Peyer's patch (tissue), 4 donors: ENCODE data around the gene PRAF2.

Source experiments
- CTCF ChIP-seq, 6 experiments: fragments of 450-650 bp in 4 of 6; fragments of 200-600 bp in 2 of 6; sonication (generic) in 1 of 6; IDR thresholded peaks; one replicate each; pipeline ENCODE4 v1.5.1; 2017 to 2019; ENCODE audit warnings: antibody characterized with exemption in 6 of 6, mild to moderate bottlenecking in 3 of 6, moderate library complexity in 1 of 6
- POLR2A ChIP-seq, 2 donors: fragments of 450-650 bp; IDR thresholded peaks; one replicate each; pipeline ENCODE4 v1.5.1; 2017; ENCODE audit warnings: antibody characterized with exemption in 2 of 2, mild to moderate bottlenecking in 2 of 2, moderate library complexity in 2 of 2

DNA sequence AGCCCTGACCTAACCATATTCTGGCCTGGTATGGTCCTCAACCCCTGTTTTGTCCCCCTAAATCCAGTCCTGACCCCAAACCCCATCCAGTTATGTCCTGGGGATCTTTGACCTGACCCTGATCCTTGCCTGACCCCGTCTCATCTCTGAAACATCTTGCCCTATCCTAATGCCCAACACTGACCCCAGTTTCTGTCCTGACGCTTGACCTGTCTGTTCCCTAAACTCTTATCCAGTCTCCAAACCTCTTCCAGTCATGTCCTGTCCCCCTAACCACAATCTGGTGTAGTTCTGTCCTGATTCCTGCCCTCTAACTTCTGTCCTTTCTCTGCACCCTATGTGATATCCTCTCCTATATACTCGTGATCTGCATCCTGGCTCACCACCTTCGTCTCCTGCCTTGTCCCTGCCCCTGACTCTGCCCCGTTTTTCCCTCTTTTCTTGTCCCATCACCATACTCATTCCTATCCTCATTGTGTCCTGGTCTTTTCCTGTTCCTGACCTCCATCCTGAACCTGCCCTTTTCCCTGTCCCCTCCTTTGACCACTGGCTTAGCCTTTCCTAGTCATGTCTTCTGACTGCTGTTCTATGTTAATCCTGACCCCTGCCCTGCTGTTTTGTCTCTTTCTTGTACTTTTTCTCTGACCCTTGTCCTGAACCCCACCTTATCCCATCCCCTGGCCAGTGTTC, 19.6 kb downstream of the PRAF2 start:
- TF ChIP-seq POLR2A (IDR thresholded peaks at IDR 0.05), result no peak
- TF ChIP-seq CTCF (IDR thresholded peaks at IDR 0.05), result no peak
